Dendritic cell treated with granulocyte-macrophage colony-stimulating factor and Interleukin-4, amounts not matched to agents 40 ng/mL and 50 ng/mL, for 4 days (primary cell): ENCODE data around the gene R3HDM4.

Experiments
- H3K27ac Mint-ChIP-seq: one replicate; pipeline ENCODE4 v1.8.0; 2022; ENCODE audit warnings: mild to moderate bottlenecking, mixed read lengths
- H3K27me3 Mint-ChIP-seq: one replicate; pipeline ENCODE4 v1.8.0; 2022; ENCODE audit warnings: mild to moderate bottlenecking, mixed read lengths
- H3K36me3 Mint-ChIP-seq: one replicate; pipeline ENCODE4 v1.8.0; 2022; ENCODE audit warnings: low read depth, mixed read lengths
- H3K4me1 Mint-ChIP-seq: one replicate; pipeline ENCODE4 v1.8.0; 2022; ENCODE audit warnings: low read depth, mixed read lengths
- H3K4me3 Mint-ChIP-seq: one replicate; pipeline ENCODE4 v1.8.0; 2022; ENCODE audit warnings: mild to moderate bottlenecking, moderate library complexity, mixed read lengths
- H3K9me3 Mint-ChIP-seq: one replicate; pipeline ENCODE4 v1.8.0; 2022; ENCODE audit warnings: mixed read lengths
- intact Hi-C: fragments of 100-400 bp; cut with micrococcal nuclease; formaldehyde crosslinking; loops from one replicate; pipeline ENCODE4 v1.15.0; 2022

R3HDM4 gene

GRCh38 chr19:941292-942132, 28.5 kb upstream of the R3HDM4 start:
- intact Hi-C loops = no loop called here
- Mint-ChIP-seq H3K4me1 (peaks cover 89% of the 10 kb centered on the region), H3K36me3 (peaks cover 89% of the 10 kb centered on the region)

GRCh38 chr19:940591-941291, 27.7 kb upstream of the R3HDM4 start:
- intact Hi-C loops = no loop called here
- no peaks in the 10 kb centered on the region for H3K27me3 Mint-ChIP-seq
- H3K36me3 Mint-ChIP-seq = peaks cover 93% of the 10 kb centered on the region
- peaks cover 90% of the 10 kb centered on the region for H3K4me1 Mint-ChIP-seq
- H3K27ac Mint-ChIP-seq = peak overlapping the region; percentile 77
- peak overlapping the region; percentile 71 for H3K4me3 Mint-ChIP-seq
- no peaks in the 10 kb centered on the region for H3K9me3 Mint-ChIP-seq

More at GRCh38 chr19:941292-942132, 28.5 kb upstream of the R3HDM4 start:
- Mint-ChIP-seq H3K4me3 (peak overlapping the region; percentile 71), H3K27ac (peak overlapping the region; percentile 77), H3K9me3 (no peaks in the 10 kb centered on the region), H3K27me3 (no peaks in the 10 kb centered on the region)

- H3K36me3 Mint-ChIP-seq = peaks cover 92% of the 10 kb centered on the region
- H3K4me1 Mint-ChIP-seq = peaks cover 90% of the 10 kb centered on the region
- no peaks in the 10 kb centered on the region for H3K9me3 Mint-ChIP-seq
- peak overlapping the region; percentile 77 for H3K27ac Mint-ChIP-seq
- intact Hi-C loops = no loop called here
- H3K27me3 Mint-ChIP-seq = no peaks in the 10 kb centered on the region
- H3K4me3 Mint-ChIP-seq = peak overlapping the region; percentile 67
Measured at GRCh38 chr19:939922-940321, 26.9 kb upstream of the R3HDM4 start.

GRCh38 chr19:939439-939838, 26.4 kb upstream of the R3HDM4 start:
- Mint-ChIP-seq H3K27me3 (no peaks in the 10 kb centered on the region), H3K27ac (peak overlapping the region; percentile 77), H3K36me3 (peaks cover 89% of the 10 kb centered on the region)

GRCh38 chr19:938233-938923, 25.4 kb upstream of the R3HDM4 start:
- Mint-ChIP-seq H3K27me3 (no peaks in the 10 kb centered on the region), H3K4me3 (peak overlapping the region; percentile 45), H3K9me3 (no peaks in the 10 kb centered on the region), H3K4me1 (peaks cover 90% of the 10 kb centered on the region), H3K27ac (peak overlapping the region; percentile 81), H3K36me3 (peaks cover 89% of the 10 kb centered on the region)
- intact Hi-C loops = no loop called here

More at GRCh38 chr19:939439-939838, 26.4 kb upstream of the R3HDM4 start:
- H3K4me3 Mint-ChIP-seq = peak overlapping the region; percentile 67
- H3K9me3 Mint-ChIP-seq = no peaks in the 10 kb centered on the region
- intact Hi-C loops = no loop called here
- peaks cover 90% of the 10 kb centered on the region for H3K4me1 Mint-ChIP-seq

- peak overlapping the region; percentile 81 for H3K27ac Mint-ChIP-seq
- peaks cover 91% of the 10 kb centered on the region for H3K4me1 Mint-ChIP-seq
- H3K4me3 Mint-ChIP-seq = peak overlapping the region; percentile 39
Measured at GRCh38 chr19:937259-937694, 24.3 kb upstream of the R3HDM4 start.

GRCh38 chr19:936175-936546, 23.1 kb upstream of the R3HDM4 start:
- intact Hi-C loops = no loop called here
- peak overlapping the region; percentile 17 for H3K4me3 Mint-ChIP-seq
- peaks cover 91% of the 10 kb centered on the region for H3K4me1 Mint-ChIP-seq
- no peaks in the 10 kb centered on the region for H3K27me3 Mint-ChIP-seq
- peaks cover 89% of the 10 kb centered on the region for H3K36me3 Mint-ChIP-seq
- H3K9me3 Mint-ChIP-seq = no peaks in the 10 kb centered on the region
- H3K27ac Mint-ChIP-seq = peak overlapping the region; percentile 93

More at GRCh38 chr19:937259-937694, 24.3 kb upstream of the R3HDM4 start:
- intact Hi-C loops = no loop called here
- Mint-ChIP-seq H3K9me3 (no peaks in the 10 kb centered on the region), H3K27me3 (no peaks in the 10 kb centered on the region), H3K36me3 (peaks cover 89% of the 10 kb centered on the region)

- Mint-ChIP-seq H3K9me3 (no peaks in the 10 kb centered on the region), H3K27ac (peak overlapping the region; percentile 93)
Measured at GRCh38 chr19:934865-935479, 22.0 kb upstream of the R3HDM4 start.

GRCh38 chr19:934197-934840, 21.3 kb upstream of the R3HDM4 start:
- intact Hi-C loops = no loop called here
- Mint-ChIP-seq H3K9me3 (no peaks in the 10 kb centered on the region), H3K27me3 (no peaks in the 10 kb centered on the region)

More at GRCh38 chr19:934865-935479, 22.0 kb upstream of the R3HDM4 start:
- H3K4me3 Mint-ChIP-seq = peak overlapping the region; percentile 72
- H3K27me3 Mint-ChIP-seq = no peaks in the 10 kb centered on the region
- intact Hi-C loops = no loop called here
- peaks cover 94% of the 10 kb centered on the region for H3K4me1 Mint-ChIP-seq
- peaks cover 93% of the 10 kb centered on the region for H3K36me3 Mint-ChIP-seq

GRCh38 chr19:933553-933882, 20.5 kb upstream of the R3HDM4 start:
- Mint-ChIP-seq H3K27me3 (no peaks in the 10 kb centered on the region), H3K36me3 (peaks cover 96% of the 10 kb centered on the region), H3K9me3 (no peaks in the 10 kb centered on the region), H3K4me3 (peak overlapping the region; percentile 72), H3K4me1 (peaks cover 92% of the 10 kb centered on the region), H3K27ac (peak overlapping the region; percentile 93)
- intact Hi-C loops = loop anchor here (2.0 kb wide), 1 partner anchor 13 kb away; no protein-coding TSS in a partner anchor

More at GRCh38 chr19:934197-934840, 21.3 kb upstream of the R3HDM4 start:
- H3K36me3 Mint-ChIP-seq = peaks cover 93% of the 10 kb centered on the region
- H3K4me1 Mint-ChIP-seq = peaks cover 91% of the 10 kb centered on the region
- H3K4me3 Mint-ChIP-seq = peak overlapping the region; percentile 72
- H3K27ac Mint-ChIP-seq = peak overlapping the region; percentile 93

GRCh38 chr19:932648-933552, 19.9 kb upstream of the R3HDM4 start:
- Mint-ChIP-seq H3K36me3 (peaks cover 96% of the 10 kb centered on the region), H3K4me3 (peak overlapping the region; percentile 72), H3K9me3 (no peaks in the 10 kb centered on the region), H3K27me3 (no peaks in the 10 kb centered on the region), H3K4me1 (peaks cover 92% of the 10 kb centered on the region), H3K27ac (peak overlapping the region; percentile 93)
- intact Hi-C loops = loop anchor here (2.0 kb wide), 1 partner anchor 14 kb away; no protein-coding TSS in a partner anchor

GRCh38 chr19:931860-932647, 19.0 kb upstream of the R3HDM4 start:
- Mint-ChIP-seq H3K9me3 (no peaks in the 10 kb centered on the region), H3K27me3 (no peaks in the 10 kb centered on the region), H3K27ac (peak overlapping the region; percentile 93), H3K4me1 (peaks cover 87% of the 10 kb centered on the region), H3K4me3 (peak overlapping the region; percentile 73), H3K36me3 (peaks cover 96% of the 10 kb centered on the region)
- intact Hi-C loops = loop anchor here (2.0 kb wide), 1 partner anchor 15 kb away; no protein-coding TSS in a partner anchor
